ENCODE measurements around the gene SH3PXD2A. TPM values are rescaled to one million over a fixed set of nuclear protein-coding genes. Genes with fewer than 3 reads are reported as not detected.

SH3PXD2A gene
- total RNA-seq, 1 experiment from 2014 or later = 4.5 TPM

DNA sequence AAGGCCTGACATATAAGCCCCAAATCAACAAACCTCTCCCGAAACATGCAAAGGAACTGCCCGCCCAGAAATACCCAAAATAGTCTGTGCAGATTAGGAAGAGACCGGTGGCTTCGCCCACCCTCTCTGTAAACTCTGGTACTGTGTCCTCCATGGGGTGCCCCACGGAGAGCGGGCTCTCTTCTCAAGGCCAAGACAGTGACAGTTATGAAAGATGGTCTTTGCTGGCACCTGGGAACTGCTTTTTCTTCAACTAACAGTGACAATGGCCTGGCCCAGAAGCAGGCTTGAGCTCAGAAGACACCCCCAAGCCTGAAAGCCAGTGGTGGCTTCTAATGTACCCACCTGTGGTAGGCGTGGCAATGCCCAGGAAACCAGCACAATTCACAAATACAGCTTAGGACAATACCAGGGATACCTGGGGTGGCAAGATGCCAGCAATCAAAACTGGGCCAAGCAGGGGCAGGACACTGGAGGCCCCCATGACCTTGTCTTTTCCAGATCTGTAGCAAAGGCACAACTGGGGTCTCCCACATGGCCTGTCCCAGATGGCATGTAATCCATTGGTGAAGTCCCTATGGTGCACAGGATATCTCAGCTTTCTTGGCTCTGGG is 254.3 kb downstream of the SH3PXD2A start:
- no peak overlapping the region for H3K4me2 ChIP-seq (ENCODE audit: insufficient read depth, insufficient read length, low read length)
- H2BK120ac ChIP-seq (ENCODE audit: low read depth, low read length, poor library complexity, severe bottlenecking) = no peak overlapping the region
- H4K91ac ChIP-seq (ENCODE audit: insufficient read length, low read depth, low read length) = no peak overlapping the region
- H3K36me3 Mint-ChIP-seq (ENCODE audit: insufficient read depth in 1 of 3, low read depth in 3 of 3) = peaks cover 3 to 14% (median 5%) of the 10 kb centered on the region in 3 experiments
- no peak overlapping the region for H3K27ac ChIP-seq (ENCODE audit: insufficient read length, low read depth, low read length)
- no peak overlapping the region for H2BK12ac ChIP-seq (ENCODE audit: insufficient read length, low read depth, low read length)
- H4K8ac ChIP-seq (replicated peaks; ENCODE audit: insufficient read length, low read depth, low read length) = no peak overlapping the region
- H2BK20ac ChIP-seq (ENCODE audit: low read depth, low read length, poor library complexity, severe bottlenecking) = no peak overlapping the region
- no peaks in the 10 kb centered on the region for H3K27me3 ChIP-seq (ENCODE audit: insufficient read depth, low read length)
- H4K5ac ChIP-seq (ENCODE audit: insufficient read length, low read depth, low read length) = no peak overlapping the region
- DNase-seq = no peak
- H3K4me3 Mint-ChIP-seq = no peak overlapping the region
- no peak overlapping the region for H3K18ac ChIP-seq (ENCODE audit: insufficient read length, low read depth, low read length)
- no peak overlapping the region for H3K9ac ChIP-seq (ENCODE audit: extremely low read depth, insufficient read length, low read length)
- H2BK5ac ChIP-seq (ENCODE audit: insufficient read length, low read length) = no peak overlapping the region
- no peaks in the 10 kb centered on the region for H3K79me1 ChIP-seq (ENCODE audit: insufficient read depth, low read depth, low read length, poor library complexity, severe bottlenecking)
- no peak overlapping the region for H3K23ac ChIP-seq (ENCODE audit: insufficient read length, low read depth, low read length)
- no peaks in the 10 kb centered on the region; the same call in 1 of the 2 replicates for H3K27me3 Mint-ChIP-seq (ENCODE audit: low read depth)
- no peaks in the 10 kb centered on the region for H3K23me2 ChIP-seq (ENCODE audit: insufficient read length, low read depth, low read length, poor library complexity, severe bottlenecking)
- H2AK5ac ChIP-seq (ENCODE audit: insufficient read length, low read length) = no peak overlapping the region
- H2AFZ ChIP-seq (ENCODE audit: low read length) = no peak overlapping the region
- peaks cover 5 to 14% of the 10 kb centered on the region in 2 experiments for H3K4me1 Mint-ChIP-seq
- H3K4me1 ChIP-seq (ENCODE audit: insufficient read depth, low read length) = no peaks in the 10 kb centered on the region
- H3K27ac Mint-ChIP-seq = no peak overlapping the region
- no peaks in the 10 kb centered on the region for H3K79me2 ChIP-seq (ENCODE audit: insufficient read depth, low read length)
- TF ChIP-seq, protein P1, sequence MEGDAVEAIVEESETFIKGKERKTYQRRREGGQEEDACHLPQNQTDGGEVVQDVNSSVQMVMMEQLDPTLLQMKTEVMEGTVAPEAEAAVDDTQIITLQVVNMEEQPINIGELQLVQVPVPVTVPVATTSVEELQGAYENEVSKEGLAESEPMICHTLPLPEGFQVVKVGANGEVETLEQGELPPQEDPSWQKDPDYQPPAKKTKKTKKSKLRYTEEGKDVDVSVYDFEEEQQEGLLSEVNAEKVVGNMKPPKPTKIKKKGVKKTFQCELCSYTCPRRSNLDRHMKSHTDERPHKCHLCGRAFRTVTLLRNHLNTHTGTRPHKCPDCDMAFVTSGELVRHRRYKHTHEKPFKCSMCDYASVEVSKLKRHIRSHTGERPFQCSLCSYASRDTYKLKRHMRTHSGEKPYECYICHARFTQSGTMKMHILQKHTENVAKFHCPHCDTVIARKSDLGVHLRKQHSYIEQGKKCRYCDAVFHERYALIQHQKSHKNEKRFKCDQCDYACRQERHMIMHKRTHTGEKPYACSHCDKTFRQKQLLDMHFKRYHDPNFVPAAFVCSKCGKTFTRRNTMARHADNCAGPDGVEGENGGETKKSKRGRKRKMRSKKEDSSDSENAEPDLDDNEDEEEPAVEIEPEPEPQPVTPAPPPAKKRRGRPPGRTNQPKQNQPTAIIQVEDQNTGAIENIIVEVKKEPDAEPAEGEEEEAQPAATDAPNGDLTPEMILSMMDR (conservative IDR thresholded peaks at IDR 0.05) = no peak
- no peak overlapping the region for H3K56ac ChIP-seq (ENCODE audit: insufficient read length, low read depth, low read length)
- WGBS (ENCODE audit: extremely low coverage, insufficient read length, low lambda C conversion rate) = no CpG with 5 or more reads among the region's 7 CpGs
- H3K4ac ChIP-seq (ENCODE audit: low read depth, low read length) = no peak overlapping the region
- H4K20me1 ChIP-seq (ENCODE audit: control insufficient read depth, insufficient read depth, insufficient read length) = no peaks in the 10 kb centered on the region
- no peak overlapping the region for H3T11ph ChIP-seq (ENCODE audit: low read length)
- peaks cover 4 to 5% of the 10 kb centered on the region in 2 experiments for H3K9me3 Mint-ChIP-seq
- H3K14ac ChIP-seq (ENCODE audit: insufficient read depth, low read length) = no peak overlapping the region
- no peak overlapping the region for H2BK15ac ChIP-seq (ENCODE audit: low read depth, low read length)
- H3K9me3 ChIP-seq (ENCODE audit: control insufficient read depth, low read depth, low read length) = no peaks in the 10 kb centered on the region

All from H9 (cell line).